H7 (cell line): Measurements from ENCODE around the gene PROSER3. TPM values are rescaled to one million over a fixed set of nuclear protein-coding genes. Genes with fewer than 3 reads are reported as not detected.

Experiments used
- DNase-seq: peaks from one replicate; pipeline ENCODE4 v3.0.0; 2012
- H3K27me3 ChIP-seq: 2 replicates; pipeline ENCODE4 v1.6.0; 2011; ENCODE audit warnings: mild to moderate bottlenecking, low read length; ENCODE audit not compliant: control insufficient read depth, insufficient read depth
- H3K36me3 ChIP-seq: replicated peaks from 2 replicates; pipeline ENCODE4 v1.5.1; 2011; ENCODE audit warnings: low read length; ENCODE audit not compliant: control insufficient read depth, insufficient read depth
- H3K4me3 ChIP-seq: 2 replicates; pipeline ENCODE4 v1.5.1; 2011; ENCODE audit warnings: low read depth, mild to moderate bottlenecking, control low read depth, low read length, moderate library complexity; ENCODE audit not compliant: insufficient read depth
- total RNA-seq: library from RNA; depleted of rRNA; stranded (reverse); fragments of >200 nt; shearing (Covaris generic); gene quantifications from 2 replicates; pipeline ENCODE4 v1.2.3, GENCODE V29; 2014; rRNA removed

The PROSER3 gene
- total RNA-seq = 6.8 and 14.0 TPM in 2 replicates

DNA sequence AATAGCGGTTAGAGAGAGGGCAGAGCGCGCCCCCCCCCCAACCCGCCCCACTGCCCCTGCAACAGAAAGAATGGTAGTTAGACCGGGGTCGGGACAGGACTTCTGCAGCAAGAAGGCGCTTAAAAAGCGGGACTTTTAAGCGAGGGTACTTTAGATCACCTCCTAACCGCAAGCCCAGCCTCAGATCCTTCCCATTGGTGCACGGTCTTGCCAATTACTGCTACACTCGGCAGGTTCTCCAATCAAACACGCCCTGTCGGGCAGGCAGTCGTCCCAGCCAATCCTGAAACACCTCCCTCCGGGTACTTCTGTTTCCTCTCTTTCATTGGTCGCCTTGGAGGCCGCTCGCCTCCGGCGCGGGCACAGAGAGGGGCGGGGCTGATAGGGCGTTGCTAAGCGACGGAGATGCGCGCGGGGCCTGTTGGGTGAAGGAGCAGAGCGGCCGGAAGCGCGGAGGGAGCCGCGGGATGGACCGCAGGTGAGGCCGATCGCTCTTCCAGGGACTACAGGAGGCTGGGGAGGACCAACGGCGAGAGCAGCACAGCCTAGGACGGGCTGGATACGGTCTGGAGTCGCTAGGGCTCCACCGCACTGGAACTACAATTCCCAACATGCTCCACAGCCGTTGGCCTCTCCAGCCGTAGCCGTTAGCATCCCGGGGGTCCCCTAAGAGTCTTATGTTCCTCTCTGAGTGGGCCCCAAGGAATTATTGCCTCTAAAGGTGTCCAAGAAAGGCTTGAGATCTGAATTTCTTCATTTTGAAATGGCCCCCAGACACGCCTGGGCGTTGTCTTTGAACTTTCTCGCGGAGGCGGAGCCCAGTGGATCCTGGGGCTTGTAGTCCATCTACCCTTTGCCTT lies at the start of gene PROSER3:
Gene PROSER3, plus strand, starts transcription at position 428 of the 860 bp plus-strand sequence. Its CDS starts 40 bp downstream, at position 468.
- peak within 1 kb of the TSS; percentile 97 for H3K4me3 ChIP-seq
- peaks cover 8% of the 10 kb centered on the region for H3K36me3 ChIP-seq
- DNase-seq = peak; percentile 99
- peaks cover 13% of the 10 kb centered on the region for H3K27me3 ChIP-seq

DNA sequence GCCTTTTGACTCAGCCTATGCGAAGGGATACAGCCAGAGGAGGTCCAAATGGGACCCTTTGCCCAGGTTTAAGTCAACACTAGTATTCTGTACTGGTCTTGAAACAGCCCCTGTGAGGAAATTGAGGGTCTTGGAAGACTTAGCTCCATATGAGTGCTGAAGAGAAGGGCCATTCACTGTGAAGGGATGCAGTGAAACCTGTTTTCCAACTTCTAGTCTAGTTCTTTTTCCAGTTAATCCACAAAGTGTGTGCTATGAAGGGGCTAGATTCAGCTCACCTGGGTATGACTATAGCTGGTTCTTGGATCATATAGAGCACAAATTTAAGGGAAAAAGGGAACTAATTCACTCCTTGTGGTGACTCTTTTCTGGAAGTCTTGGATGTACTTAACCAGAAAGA lies 49.6 kb upstream of the PROSER3 start:
- Histone ChIP-seq H3K27me3 (peaks cover 10% of the 10 kb centered on the region), H3K4me3 (no peak overlapping the region), H3K36me3 (no peaks in the 10 kb centered on the region)
- no peak for DNase-seq

DNA sequence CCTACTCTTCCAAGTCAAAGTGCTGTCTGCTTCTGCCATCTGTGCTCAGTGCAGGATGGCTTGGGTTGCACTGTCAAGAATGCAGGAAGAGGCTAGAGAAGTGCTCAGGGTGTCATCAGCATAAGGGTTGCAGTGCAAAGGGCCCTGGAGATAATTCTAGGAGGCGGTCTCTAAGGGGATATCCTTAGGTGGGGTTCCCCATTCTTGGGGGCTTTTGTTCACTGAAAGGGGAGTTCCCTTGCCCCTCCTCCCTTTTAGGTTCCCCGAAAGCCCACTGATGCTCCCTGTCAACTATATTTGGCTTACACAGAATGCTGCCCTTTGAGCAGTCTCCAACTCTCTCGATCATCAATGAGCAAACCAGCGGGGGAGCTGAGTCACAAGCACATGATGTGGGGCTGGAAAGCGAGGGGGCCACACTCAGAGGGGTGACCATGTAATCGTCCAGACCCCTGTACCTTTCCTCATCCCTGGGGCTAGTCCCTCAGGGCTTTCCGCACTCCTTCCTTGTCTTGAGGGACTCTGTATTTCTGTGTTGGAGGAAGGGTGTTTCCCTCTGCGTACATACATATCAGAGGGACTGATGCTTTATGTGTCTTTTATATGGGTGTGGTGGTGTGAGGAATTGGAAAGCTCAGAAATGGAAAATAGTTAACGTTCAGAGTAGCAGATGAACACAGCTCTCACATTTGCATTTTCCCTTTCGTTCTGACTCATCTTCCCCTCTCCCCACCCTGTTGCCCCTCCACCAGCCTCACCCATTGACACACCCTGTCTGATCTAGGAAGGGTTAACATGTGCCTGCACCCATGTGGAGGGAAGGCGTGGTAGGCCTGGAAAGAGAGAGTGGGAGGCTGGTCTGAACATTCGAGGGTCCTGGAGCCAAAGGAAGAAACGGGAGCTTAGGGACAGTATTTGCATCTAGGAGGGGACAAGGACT lies 46.9 kb upstream of the PROSER3 start:
- Histone ChIP-seq H3K27me3 (peaks cover 3% of the 10 kb centered on the region), H3K36me3 (no peaks in the 10 kb centered on the region), H3K4me3 (no peak overlapping the region)
- DNase-seq = no peak

DNA sequence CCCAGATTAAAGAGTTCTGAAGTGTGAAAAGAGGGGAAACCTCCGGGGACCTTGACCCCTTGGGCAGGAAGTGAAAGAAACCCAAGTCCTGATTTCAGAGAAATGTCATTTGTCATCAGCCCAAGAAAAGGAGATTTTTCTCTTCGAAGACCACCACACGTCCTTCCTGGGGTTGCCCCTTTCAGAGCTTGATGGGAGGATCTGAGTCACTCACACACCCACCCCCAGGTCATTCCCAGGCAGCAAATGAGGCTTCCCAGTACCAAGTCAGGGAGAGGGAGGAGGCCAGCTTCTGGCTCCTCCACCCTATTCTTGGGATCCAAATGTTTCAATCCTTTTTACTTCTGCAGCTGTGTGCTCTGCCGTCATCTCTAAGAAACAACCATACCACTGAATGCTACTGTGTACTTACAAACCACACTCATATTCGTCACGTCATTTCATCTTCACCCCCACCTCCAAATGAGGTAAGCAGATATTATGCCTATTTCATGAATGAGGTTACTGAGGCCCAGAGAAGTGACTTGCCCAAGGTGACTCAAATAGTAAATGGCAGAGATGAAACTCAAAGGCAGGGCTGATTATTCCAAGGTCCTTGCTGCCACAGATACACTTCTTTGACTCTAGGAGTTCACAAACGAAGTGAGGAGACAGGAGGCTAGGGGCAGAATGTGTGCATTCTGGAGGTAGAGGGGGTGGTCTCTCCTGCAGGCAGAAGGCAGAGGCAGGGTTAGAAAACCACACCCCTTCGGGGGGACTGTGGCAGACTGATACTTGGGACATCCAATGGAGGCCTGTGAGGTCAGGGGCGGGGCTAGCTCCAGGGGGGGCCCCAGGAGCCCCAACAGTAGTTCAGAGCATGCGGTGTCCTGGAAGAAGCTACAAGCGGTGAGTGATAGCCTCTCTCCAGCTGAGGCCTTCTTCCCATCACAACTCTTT lies 45.1 kb upstream of the PROSER3 start:
- Histone ChIP-seq H3K36me3 (no peaks in the 10 kb centered on the region), H3K27me3 (peaks cover 3% of the 10 kb centered on the region), H3K4me3 (no peak overlapping the region)
- DNase-seq = peak; percentile 80

DNA sequence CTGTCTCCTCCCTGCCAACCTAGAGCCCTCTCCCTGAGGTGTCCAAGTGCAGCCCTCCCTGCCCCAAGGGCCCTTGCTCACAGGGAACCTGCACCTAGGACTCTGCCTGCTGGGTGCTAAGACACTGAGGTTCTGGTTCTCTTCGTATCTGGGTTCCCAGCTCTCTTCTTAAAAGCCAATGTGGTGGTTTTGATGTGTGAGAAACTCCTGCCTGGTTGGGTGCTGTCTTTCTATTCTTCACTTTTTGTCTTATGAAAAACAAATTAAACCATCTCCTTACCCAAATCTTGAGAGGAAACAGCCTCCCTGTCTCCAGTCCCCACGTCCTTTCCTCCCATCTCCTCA lies 44.5 kb upstream of the PROSER3 start:
- H3K36me3 ChIP-seq = no peaks in the 10 kb centered on the region
- H3K4me3 ChIP-seq = no peak overlapping the region
- no peak for DNase-seq
- peaks cover 3% of the 10 kb centered on the region for H3K27me3 ChIP-seq

DNA sequence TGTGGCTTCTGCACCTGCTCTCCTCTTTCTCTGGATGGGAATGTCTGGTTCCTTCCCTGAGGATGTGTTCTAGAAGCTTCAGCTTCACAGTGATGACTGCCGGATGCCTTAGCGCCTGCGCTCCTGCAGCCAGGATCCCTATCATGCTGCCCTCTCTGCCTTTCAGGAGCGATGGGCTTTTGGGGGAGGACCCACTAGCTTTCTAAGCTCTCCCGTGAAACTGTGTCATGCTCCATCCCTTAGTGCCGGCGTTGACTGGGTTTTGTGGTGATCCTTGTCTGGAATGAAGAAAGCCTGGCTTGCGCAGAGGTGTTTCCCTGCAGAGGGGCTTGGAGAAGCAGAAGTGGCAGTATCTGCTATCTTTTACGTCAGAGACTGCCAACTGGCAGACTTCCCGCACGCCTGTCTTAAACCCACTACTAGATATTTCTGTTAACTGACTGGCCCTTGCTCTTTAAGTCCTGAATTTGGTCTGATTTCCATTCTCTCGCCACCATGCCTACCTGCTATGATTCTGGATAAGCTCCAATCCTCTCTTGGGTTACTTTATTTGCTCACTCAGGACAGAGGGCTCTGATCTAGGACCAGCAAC lies 44.0 kb upstream of the PROSER3 start:
- Histone ChIP-seq H3K36me3 (no peaks in the 10 kb centered on the region), H3K27me3 (peaks cover 3% of the 10 kb centered on the region), H3K4me3 (no peak overlapping the region)
- no peak for DNase-seq

DNA sequence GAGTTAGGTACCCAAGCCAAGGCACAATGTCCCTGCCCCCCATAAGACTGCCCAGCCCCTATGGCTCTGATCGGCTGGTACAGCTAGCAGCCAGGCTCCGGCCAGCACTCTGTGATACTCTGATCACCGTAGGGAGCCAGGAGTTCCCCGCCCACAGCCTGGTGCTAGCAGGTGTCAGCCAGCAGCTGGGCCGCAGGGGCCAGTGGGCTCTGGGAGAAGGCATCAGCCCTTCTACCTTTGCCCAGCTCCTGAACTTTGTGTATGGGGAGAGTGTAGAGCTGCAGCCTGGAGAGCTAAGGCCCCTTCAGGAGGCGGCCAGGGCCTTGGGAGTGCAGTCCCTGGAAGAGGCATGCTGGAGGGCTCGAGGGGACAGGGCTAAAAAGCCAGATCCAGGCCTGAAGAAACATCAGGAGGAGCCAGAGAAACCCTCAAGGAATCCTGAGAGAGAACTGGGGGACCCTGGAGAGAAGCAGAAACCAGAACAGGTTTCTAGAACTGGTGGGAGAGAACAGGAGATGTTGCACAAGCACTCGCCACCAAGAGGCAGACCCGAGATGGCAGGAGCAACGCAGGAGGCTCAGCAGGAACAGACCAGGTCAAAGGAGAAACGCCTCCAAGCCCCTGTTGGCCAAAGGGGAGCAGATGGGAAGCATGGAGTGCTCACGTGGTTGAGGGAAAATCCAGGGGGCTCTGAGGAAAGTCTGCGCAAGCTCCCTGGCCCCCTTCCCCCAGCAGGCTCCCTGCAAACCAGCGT lies 43.2 kb upstream of the PROSER3 start:
- DNase-seq = peak; percentile 80
- Histone ChIP-seq H3K4me3 (no peak overlapping the region), H3K36me3 (no peaks in the 10 kb centered on the region), H3K27me3 (peaks cover 3% of the 10 kb centered on the region)

DNA sequence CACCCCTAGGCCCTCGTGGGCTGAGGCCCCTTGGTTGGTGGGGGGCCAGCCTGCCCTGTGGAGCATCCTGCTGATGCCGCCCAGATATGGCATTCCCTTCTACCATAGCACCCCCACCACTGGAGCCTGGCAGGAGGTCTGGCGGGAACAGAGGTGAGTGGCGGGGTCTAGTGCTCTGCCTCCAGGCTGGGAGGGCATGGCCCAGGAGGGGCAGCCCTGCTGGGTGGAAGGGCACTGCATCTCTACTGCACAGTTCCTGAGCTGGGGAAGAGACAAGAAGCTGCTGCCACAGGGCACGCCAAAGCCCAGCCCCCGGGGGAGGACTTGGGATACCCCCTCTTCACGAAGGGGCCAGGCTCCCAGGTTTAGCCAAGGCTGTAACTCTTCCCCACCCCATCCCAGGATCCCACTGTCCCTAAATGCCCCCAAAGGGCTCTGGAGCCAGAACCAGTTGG lies 42.6 kb upstream of the PROSER3 start:
- Histone ChIP-seq H3K27me3 (peaks cover 3% of the 10 kb centered on the region), H3K4me3 (peak overlapping the region; percentile 94), H3K36me3 (peaks cover 3% of the 10 kb centered on the region)
- DNase-seq = peak; percentile 56

DNA sequence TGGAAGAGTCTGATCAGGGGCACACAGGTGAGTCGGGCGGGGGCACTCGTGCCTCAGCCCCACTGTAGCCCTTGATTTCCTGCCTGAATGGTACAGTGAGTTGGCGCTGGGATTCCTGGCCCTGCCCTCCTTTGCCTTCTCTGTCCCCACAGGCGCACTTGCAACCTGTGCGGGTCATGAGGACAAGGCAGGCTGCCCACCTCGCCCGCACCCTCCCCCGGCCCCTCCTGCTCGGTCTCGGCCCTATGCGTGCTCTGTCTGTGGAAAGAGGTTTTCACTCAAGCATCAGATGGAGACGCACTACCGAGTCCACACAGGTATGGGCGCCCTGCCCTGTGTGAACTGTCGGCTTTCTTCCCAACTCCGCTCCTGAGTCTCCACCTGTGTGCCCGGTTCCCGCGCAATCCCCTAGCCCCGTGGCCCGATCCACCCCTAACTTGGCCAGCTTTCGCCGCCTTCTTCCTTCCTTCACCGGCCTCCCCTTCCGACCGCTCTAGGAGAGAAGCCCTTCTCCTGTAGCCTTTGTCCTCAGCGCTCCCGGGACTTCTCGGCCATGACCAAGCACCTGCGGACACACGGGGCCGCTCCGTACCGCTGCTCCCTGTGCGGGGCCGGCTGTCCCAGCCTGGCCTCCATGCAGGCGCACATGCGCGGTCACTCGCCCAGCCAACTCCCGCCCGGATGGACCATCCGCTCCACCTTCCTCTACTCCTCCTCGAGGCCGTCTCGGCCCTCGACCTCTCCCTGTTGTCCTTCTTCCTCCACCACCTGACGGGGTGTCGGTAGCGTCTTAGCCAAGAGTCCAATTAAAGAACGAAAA lies 41.8 kb upstream of the PROSER3 start:
- Histone ChIP-seq H3K4me3 (peak overlapping the region; percentile 94), H3K36me3 (peaks cover 3% of the 10 kb centered on the region), H3K27me3 (peaks cover 3% of the 10 kb centered on the region)
- DNase-seq = peak; percentile 89

DNA sequence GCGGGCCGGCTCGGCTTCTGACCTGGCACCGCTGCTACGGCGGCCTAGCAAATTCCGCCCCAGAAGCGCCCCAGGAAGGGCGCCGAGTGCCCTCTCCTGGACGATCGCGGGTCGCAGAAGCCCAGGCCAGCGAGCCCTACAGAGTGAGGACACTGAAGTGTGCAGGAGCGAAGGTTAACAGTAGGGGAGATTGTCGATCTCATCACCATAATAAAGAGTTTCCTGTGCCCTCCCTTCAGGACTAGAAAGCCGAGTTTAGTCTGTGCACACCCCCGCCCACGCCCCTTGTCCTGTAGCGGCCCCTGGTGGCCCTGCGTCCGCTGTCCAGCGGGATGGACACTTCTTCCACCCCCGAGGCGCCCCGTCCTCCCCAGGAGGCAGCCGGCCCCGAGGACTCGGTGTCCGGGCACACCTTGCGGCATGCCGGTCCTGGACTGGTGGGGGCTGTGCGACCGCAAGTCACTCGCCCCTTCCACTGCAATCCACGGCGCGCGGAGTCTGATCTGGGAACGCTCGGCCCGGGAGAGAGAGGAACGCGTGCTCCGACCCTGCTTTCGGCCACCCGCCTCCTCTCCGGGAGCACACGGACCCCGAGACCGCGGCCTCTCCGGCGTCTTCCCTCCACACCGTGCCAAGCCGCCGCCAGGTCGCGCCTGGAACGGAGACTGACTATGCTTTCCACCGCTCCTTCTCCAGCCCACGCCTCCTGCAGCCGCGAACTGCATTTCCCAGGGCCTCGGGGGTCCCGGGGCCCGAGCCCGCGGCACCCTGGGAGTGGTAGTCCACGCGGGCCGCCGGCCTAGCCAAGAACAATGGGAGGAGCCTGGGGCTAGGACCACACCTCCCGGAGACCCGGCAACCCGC lies 40.9 kb upstream of the PROSER3 start:
- Histone ChIP-seq H3K36me3 (peaks cover 6% of the 10 kb centered on the region), H3K27me3 (peaks cover 3% of the 10 kb centered on the region), H3K4me3 (peak overlapping the region; percentile 94)
- peak; percentile 100 for DNase-seq

GRCh38 chr19:35717665-35718344 lies 40.2 kb upstream of the PROSER3 start, which contains the start of gene KMT2B:
KMT2B (plus strand) TSS chr19:35718003; CDS start chr19:35718019, 16 bp downstream.
- DNase-seq = peak; percentile 100
- peaks cover 3% of the 10 kb centered on the region for H3K27me3 ChIP-seq
- H3K4me3 ChIP-seq = peak within 1 kb of the TSS; percentile 94
- peaks cover 10% of the 10 kb centered on the region for H3K36me3 ChIP-seq
